ENCODE data around the gene LIX1L.

GRCh38 chr1:145996433-145997015, 38.7 kb upstream of the LIX1L start, which contains the start of gene TXNIP:
- TF ChIP-seq CTCF (IDR thresholded peaks at IDR 0.05; ENCODE audit: extremely low read depth in 1 of 2, insufficient read depth in 1 of 2, low read depth in 1 of 2, low read length in 2 of 2) (no peak), POLR2A (IDR thresholded peaks at IDR 0.05; ENCODE audit: low read depth, low read length) (peak; percentile 77), MAX (IDR thresholded peaks at IDR 0.05; ENCODE audit: insufficient read depth, insufficient read length) (peak; percentile 97), EZH2 (IDR thresholded peaks at IDR 0.05; ENCODE audit: borderline replicate concordance, low read depth, low read length, severe bottlenecking) (no peak), POLR2AphosphoS5 (IDR thresholded peaks at IDR 0.05; ENCODE audit: insufficient read depth, low read depth, low read length) (peak; percentile 86), GATA2 (IDR thresholded peaks at IDR 0.05; ENCODE audit: insufficient read depth, insufficient read length, low read depth, low read length) (no peak), JUN (IDR thresholded peaks at IDR 0.05; ENCODE audit: borderline replicate concordance, insufficient read depth, insufficient read length, low read depth) (no peak)
